ENCODE results near the gene PEPD.

Gene PEPD

DNA sequence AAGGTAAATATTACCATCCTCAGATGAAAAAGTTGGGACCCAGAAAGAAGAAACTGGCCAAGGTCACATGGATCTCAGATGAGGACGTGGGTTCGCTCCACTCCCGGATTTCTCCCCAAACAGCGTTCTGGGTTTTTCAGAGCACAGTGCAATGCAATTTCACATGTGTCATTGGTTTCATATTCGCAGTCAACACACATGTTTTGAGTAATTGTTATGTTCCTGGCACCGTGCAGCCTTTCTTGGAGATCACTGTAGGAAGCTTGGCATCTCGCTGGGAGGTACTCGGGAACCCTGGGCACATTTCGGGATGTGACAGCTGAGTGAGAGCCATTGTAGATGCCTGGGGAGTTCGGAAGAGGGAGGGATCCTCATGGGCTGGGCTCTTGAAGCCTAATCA is 174.3 kb downstream of the PEPD start:
- DNase-seq, result no peak

DNA sequence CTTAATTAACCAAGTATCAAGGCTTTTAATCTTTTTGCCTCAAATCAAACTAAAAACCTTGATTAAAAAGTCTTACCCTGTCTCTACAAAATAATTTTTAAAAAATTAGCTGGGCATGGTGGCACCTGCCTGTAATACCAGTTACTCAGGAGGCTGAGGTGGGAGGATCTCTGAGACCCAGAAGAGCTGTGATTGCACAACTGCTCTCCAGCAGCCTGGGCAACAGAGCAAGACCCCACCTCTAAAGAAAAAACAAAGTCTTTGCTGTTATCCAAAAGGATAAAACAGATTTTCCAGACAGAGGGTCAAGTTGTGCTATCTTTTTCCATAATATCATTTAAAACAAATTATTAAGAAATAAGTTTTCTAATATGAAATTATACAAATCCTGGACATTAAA is 174.9 kb downstream of the PEPD start:
- DNase-seq, result no peak

DNA sequence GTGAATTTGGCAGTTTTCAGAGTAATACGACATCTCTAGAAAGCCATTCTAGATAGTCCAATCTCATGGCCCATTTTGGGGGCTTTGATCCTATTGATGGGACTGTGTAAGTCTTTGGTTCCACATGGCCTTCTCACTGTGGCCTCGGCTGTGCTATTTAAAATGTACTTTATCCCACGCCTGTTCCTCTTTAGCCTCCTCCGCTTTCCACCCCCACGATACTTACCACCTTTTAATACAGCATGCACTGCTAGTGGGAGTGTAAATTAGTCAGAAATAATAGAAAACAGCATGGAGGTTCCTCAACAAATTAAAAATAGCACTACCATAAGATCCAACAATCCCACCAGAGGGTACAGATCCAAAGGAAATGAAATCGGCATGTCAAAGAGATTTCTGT is 176.4 kb downstream of the PEPD start:
- no peak for DNase-seq

DNA sequence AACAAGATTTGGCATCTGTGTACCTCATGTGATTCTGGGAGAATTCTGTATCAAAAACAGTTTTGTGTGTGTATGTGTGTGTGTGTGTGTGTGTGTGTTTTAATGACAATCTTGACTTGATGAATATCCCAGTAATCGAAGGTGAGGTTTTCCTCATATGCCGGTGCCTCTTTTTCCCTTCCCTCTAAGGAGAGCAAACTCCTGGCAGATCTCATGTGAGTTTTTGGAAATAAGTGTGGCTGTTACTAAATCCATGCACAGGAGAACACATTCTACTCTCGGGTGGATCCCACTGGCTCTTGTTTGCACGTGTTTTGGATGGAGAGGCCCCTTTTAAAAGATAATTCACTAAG is 177.0 kb downstream of the PEPD start:
- DNase-seq, result no peak

DNA sequence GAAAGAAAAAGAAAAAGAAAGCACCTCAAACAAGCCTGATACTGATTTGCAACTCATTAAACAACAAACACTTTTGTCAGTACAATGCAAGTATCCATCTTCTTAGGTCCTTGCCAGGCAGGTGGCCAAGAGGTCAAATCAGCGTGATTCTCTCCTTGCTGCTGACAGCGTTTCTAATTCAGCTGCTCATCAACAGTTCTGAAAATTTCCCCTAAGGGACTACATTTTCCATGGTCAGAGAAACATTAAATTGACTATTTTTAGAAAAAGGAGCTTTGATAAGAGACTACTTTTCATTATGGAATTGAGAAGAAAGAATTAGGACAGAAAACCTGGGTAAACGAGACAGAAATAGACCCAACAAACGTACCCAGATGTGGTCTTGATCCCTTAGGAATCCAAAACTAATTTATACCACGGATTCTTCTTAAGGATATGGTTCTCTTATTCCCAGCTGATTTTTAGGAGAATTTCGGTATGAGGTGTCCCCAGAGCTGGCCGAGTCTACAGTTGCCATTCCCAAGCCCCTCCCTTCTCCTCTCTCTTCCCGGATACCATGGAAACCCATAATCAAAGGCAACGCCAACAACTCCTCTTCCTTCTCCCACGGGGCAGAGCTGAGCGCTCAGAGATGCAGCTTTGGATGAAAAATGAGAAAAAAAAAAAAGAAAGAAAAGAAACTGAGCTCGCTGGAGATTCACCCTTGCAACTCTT is 177.6 kb downstream of the PEPD start:
- DNase-seq, result no peak

DNA sequence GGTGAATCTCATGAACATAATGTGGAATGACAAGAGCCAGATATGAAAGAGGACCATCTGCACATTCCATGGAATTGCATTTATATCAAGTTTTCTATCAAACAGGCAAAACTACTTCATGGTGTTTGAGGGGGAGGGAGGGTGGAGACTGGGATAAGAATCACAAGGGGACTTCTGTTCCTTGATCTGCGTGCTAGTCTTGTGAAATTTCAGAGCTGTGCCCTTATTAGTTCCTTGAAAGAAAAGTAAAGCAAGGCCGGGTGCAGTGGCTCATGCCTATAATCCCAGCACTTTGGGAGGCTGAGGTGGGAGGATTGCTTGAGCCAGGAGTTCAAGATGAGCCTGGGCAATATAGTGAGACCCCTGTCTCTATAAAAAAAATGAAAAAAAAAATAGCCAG is 178.3 kb downstream of the PEPD start:
- no peak for DNase-seq

DNA sequence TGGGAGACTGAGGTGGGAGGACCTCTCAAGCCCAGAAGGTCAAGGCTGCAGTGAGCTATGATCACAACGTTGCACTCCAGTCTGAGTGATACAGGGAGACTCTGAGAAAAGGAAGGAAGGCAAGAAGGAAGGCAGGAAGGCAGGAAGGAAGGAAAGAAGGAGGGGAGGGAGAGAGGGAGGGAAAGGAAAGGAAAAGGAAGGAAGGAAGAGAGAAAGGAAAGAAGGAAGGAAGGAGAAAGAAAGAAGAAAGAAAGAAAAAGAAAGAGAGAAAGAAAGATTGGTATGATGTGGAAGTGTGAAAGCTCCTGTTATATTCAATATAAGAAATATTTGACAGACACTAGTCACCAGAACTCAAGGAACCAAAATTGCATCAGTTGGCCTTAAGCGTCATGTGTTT is 180.6 kb downstream of the PEPD start:
- DNase-seq, result no peak

DNA sequence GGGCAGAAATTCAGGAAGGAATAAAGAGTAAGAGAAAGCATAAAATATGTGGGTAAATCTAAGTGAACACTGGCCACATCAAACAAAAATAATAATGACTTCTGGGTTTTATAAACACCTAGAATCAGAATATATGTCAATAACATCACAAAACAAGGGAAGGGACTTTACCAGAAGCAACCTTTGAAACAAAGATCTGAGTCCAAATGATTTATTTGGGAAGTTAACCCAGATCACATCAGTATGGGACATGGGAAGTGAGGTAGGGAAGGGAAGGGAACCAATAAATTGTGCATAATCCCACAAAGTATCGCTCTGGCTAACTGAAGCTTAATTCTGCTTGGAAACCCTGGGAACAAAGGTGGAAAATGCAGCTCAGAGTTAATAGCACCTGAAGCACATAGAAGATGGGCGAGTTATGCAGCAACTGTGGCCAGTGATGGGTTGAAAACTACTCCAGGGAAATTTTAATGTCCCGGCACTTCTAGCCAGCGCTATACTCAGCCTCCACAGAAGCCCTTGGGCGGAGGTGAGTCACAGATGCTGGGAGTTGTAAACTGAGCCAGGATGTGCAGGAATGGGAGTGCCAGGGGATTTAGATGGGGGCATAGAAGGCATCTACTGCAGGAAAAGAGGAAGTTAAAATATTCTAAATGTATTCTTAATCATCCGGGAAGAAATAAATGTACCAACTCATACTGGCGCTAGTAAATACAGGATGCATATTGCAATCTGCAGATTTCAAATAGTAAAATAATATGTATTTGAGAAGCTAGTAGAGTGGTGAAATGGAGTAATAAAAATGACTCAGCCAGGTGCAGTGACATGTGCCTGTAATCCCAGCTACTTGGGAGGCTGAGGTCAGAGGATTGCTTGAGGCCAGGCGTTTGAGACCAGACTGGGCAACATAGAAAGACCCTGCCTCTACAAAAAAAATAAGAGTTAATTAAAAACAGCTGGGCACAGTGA is 182.3 kb downstream of the PEPD start:
- no peak for DNase-seq
